Measurements from ENCODE around the gene GORASP2. TPM values are rescaled to one million over a fixed set of nuclear protein-coding genes. Genes with fewer than 3 reads are reported as not detected.

GORASP2 gene
- total RNA-seq, 1 experiment from 2014 or later: 87.9 TPM

DNA sequence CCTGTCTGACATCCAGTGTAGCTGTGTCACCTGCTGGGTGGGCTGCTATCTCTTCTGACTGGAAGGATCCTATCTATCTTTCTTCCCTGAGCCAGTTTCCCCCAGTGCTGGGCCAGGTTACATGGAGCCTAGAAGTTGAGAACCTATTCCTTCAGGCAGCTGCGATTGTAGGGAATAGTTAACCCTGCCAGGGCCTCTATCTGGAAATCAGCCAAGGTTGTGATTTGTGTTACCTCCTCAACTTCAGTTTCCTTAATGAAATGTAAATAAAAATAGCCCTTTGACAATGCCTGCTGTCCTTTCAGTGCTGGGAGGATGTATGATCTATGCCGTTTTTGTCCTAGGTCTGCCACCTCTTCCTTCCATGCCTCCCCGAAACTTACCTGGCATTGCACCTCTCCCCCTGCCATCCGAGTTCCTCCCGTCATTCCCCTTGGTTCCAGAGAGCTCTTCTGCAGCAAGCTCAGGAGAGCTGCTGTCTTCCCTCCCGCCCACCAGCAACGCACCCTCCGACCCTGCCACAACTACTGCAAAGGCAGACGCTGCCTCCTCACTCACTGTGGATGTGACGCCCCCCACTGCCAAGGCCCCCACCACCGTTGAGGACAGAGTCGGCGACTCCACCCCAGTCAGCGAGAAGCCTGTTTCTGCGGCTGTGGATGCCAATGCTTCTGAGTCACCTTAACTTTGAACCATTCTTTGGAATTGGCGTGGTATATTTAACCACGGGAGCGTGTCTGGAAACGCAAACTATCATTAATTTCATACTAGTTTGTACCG is 36.6 kb downstream of the GORASP2 start:
- Histone ChIP-seq H3K27ac (ENCODE audit: low read depth, low read length) (no peak overlapping the region), H3K9ac (ENCODE audit: low read length) (no peak overlapping the region)
- no peak for TF ChIP-seq RAD21 (IDR thresholded peaks at IDR 0.05; ENCODE audit: low read depth)
- TF ChIP-seq, protein P1, sequence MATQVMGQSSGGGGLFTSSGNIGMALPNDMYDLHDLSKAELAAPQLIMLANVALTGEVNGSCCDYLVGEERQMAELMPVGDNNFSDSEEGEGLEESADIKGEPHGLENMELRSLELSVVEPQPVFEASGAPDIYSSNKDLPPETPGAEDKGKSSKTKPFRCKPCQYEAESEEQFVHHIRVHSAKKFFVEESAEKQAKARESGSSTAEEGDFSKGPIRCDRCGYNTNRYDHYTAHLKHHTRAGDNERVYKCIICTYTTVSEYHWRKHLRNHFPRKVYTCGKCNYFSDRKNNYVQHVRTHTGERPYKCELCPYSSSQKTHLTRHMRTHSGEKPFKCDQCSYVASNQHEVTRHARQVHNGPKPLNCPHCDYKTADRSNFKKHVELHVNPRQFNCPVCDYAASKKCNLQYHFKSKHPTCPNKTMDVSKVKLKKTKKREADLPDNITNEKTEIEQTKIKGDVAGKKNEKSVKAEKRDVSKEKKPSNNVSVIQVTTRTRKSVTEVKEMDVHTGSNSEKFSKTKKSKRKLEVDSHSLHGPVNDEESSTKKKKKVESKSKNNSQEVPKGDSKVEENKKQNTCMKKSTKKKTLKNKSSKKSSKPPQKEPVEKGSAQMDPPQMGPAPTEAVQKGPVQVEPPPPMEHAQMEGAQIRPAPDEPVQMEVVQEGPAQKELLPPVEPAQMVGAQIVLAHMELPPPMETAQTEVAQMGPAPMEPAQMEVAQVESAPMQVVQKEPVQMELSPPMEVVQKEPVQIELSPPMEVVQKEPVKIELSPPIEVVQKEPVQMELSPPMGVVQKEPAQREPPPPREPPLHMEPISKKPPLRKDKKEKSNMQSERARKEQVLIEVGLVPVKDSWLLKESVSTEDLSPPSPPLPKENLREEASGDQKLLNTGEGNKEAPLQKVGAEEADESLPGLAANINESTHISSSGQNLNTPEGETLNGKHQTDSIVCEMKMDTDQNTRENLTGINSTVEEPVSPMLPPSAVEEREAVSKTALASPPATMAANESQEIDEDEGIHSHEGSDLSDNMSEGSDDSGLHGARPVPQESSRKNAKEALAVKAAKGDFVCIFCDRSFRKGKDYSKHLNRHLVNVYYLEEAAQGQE (IDR thresholded peaks at IDR 0.05; ENCODE audit: low read depth): no peak
- TF ChIP-seq ZNF274 (IDR thresholded peaks at IDR 0.05; ENCODE audit: low read depth, low read length): no peak
- no peak for TF ChIP-seq EGR1 (IDR thresholded peaks at IDR 0.05; ENCODE audit: low read depth)
- TF ChIP-seq CEBPB (IDR thresholded peaks at IDR 0.05; ENCODE audit: low read depth): no peak
- TF ChIP-seq SIN3A (IDR thresholded peaks at IDR 0.05; ENCODE audit: low read depth): no peak
- TF ChIP-seq, protein P2, sequence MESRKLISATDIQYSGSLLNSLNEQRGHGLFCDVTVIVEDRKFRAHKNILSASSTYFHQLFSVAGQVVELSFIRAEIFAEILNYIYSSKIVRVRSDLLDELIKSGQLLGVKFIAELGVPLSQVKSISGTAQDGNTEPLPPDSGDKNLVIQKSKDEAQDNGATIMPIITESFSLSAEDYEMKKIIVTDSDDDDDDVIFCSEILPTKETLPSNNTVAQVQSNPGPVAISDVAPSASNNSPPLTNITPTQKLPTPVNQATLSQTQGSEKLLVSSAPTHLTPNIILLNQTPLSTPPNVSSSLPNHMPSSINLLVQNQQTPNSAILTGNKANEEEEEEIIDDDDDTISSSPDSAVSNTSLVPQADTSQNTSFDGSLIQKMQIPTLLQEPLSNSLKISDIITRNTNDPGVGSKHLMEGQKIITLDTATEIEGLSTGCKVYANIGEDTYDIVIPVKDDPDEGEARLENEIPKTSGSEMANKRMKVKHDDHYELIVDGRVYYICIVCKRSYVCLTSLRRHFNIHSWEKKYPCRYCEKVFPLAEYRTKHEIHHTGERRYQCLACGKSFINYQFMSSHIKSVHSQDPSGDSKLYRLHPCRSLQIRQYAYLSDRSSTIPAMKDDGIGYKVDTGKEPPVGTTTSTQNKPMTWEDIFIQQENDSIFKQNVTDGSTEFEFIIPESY (IDR thresholded peaks at IDR 0.05; ENCODE audit: extremely low read depth, insufficient replicate concordance, low read length): no peak
- no peak for TF ChIP-seq TCF7L2 (IDR thresholded peaks at IDR 0.05; ENCODE audit: borderline replicate concordance, extremely low read depth, insufficient read depth, insufficient read length)
- TF ChIP-seq, protein P3, sequence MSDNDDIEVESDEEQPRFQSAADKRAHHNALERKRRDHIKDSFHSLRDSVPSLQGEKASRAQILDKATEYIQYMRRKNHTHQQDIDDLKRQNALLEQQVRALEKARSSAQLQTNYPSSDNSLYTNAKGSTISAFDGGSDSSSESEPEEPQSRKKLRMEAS (IDR thresholded peaks at IDR 0.05): no peak
- TF ChIP-seq JUND (IDR thresholded peaks at IDR 0.05): no peak
- no peak for TF ChIP-seq CBX3 (IDR thresholded peaks at IDR 0.05; ENCODE audit: low read depth)
- TF ChIP-seq FOSL1 (IDR thresholded peaks at IDR 0.05; ENCODE audit: low read depth): no peak
- no peak for TF ChIP-seq SP1 (IDR thresholded peaks at IDR 0.05; ENCODE audit: low read depth)
- TF ChIP-seq, protein P4, sequence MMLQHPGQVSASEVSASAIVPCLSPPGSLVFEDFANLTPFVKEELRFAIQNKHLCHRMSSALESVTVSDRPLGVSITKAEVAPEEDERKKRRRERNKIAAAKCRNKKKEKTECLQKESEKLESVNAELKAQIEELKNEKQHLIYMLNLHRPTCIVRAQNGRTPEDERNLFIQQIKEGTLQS (IDR thresholded peaks at IDR 0.05): no peak

More for the DNA sequence above, 36.6 kb downstream of the GORASP2 start:
- Histone ChIP-seq H2AFZ (ENCODE audit: low read depth, low read length, poor library complexity, severe bottlenecking) (no peak overlapping the region), H3K79me2 (ENCODE audit: insufficient read depth, low read length) (no peaks in the 10 kb centered on the region), H3K9me2 (ENCODE audit: insufficient read depth) (no peaks in the 10 kb centered on the region), H3K4me1 (ENCODE audit: control insufficient read depth in 1 of 2, insufficient read depth in 2 of 2, low read length in 2 of 2) (no peaks in the 10 kb centered on the region), H3K9me3 (ENCODE audit: control insufficient read depth in 1 of 2, insufficient read depth in 1 of 2, low read depth in 1 of 2, low read length in 2 of 2) (no peaks in the 10 kb centered on the region), H3K4me2 (ENCODE audit: low read length) (no peak overlapping the region), H3K36me3 (ENCODE audit: control insufficient read depth in 1 of 2, insufficient read depth in 2 of 2, low read length in 2 of 2) (peaks cover 29 to 41% of the 10 kb centered on the region in 2 experiments), H4K20me1 (ENCODE audit: insufficient read depth) (no peaks in the 10 kb centered on the region), H3K27me3 (ENCODE audit: insufficient read depth, low read length) (no peaks in the 10 kb centered on the region), H3K4me3 (replicated peaks in 1 of 2; ENCODE audit: low read depth in 1 of 2, low read length in 2 of 2) (no peak overlapping the region)
- CTCF ChIA-PET: interaction anchor here (1.5 kb wide), 1 partner anchor 37 kb away, joined by 4 read pairs; the partner anchor contains the start of gene GORASP2
- intact Hi-C loops (cut with micrococcal nuclease): no loop called here
- RAD21 ChIA-PET (ENCODE audit: low non-redundant PET in 1 of 2, low total read pairs in 2 of 2, uncharacterized antibody in 2 of 2, unreplicated experiment in 2 of 2): no interaction called here
- no TSS peak for BruUV-seq (replicated peaks)
- no peak for ATAC-seq
- POLR2A ChIA-PET: no interaction called here
- no peak for DNase-seq (ENCODE audit: low read depth, low spot score)
